Measurements from ENCODE around the gene GLUL.

- TF ChIP-seq CTCF (conservative IDR thresholded peaks at IDR 0.05 in 1 of 2, IDR thresholded peaks at IDR 0.05 in 1 of 2; ENCODE audit: extremely low read depth in 1 of 2, insufficient read depth in 1 of 2, low read depth in 1 of 2, low read length in 2 of 2) = no peak
- TF ChIP-seq EZH2 (IDR thresholded peaks at IDR 0.05; ENCODE audit: borderline replicate concordance, low read length) = no peak
Observed at GRCh38 chr1:182387566-182387965, 4.0 kb downstream of the GLUL start.
